ENCODE results near the gene HELT.
"Not testable (repeated sequence)": the region's sequence is repeated elsewhere in the genome, so short reads cannot be mapped to it uniquely, and the experiment has no call there.

HELT gene, protein sequence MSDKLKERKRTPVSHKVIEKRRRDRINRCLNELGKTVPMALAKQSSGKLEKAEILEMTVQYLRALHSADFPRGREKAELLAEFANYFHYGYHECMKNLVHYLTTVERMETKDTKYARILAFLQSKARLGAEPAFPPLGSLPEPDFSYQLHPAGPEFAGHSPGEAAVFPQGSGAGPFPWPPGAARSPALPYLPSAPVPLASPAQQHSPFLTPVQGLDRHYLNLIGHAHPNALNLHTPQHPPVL

DNA sequence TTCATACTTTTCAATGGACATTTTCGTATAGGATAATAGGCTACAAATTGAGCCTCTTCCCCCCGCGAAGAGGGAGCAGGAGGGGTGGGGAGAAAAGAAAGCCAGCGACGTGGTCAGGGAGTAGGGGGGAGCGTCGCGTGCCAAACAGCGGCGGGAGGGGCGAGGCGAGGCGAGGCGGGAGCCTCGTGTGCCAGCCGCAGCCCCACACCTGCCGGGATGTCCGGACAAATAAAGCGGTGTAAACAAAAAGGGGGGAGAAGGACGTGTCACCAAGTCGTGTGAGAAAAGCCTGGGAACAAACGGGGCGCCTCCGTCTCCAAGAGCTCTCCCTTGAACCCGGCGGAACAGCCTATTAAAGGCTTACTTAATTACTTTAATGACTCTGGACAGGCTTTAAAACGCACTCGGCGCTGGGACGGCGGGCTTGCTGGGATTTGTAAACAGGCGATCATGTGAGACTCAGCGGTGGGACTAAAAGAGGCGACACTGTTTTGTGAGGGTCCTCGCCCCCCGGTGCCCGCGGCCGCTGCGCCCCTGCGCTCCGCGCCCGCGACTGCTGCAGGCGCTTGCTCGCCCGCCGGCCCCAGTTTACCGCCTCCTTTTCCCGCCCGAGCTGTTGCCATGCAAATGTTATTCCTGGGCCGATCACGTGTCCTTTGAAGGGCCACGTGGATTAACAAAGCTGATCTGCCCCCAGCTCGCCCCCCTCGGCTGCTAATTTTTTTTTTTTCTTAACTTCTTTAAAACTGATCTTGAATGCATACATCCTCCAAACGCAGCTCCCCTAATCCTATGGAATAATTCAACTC, at the start of gene HELT:
Gene HELT (plus strand): TSS at position 527 of the 809 bp plus-strand sequence. CDS start 439 bp downstream, outside the sequence.
- Histone ChIP-seq H3K36me3 (ENCODE audit: control insufficient read depth in 2 of 2, insufficient read depth in 2 of 2, low read length in 2 of 2) (no peaks in the 10 kb centered on the region), H3K9me3 (ENCODE audit: control insufficient read depth in 2 of 2, low read length in 2 of 2) (no peaks in the 10 kb centered on the region), H3K27ac (ENCODE audit: low read length) (no peak within 1 kb of the TSS), H3K9ac (ENCODE audit: low read length in 2 of 2) (no peak within 1 kb of the TSS), H3K4me3 (ENCODE audit: low read length in 2 of 2) (no peak within 1 kb of the TSS), H3K27me3 (ENCODE audit: control insufficient read depth in 1 of 2, insufficient read depth in 2 of 2, low read length in 2 of 2) (peaks cover 43 to 70% of the 10 kb centered on the region in 2 donors), H3K4me1 (ENCODE audit: control insufficient read depth, insufficient read depth, low read length) (peaks cover 14% of the 10 kb centered on the region)

DNA sequence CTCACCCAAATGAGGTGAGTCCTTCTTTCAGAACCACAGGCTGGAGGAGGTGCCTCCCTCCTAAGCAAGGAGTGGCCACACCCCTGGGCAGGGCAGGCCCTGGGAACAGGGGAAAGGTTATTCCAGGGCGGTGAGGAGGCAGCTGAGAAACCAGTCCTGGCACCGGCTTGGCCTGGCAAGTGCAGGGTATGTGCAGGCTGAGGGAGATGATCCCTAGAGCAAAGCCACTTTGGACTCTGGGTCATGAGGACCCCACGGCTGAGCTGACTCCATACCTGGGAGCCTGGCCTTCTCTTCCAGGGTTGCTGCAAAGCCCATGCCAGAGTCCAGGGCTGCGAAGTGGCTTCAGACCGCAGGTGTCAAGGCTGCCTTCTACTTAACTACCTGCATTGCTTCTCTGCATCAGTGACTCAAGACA, 49.5 kb upstream of the HELT start:
- Histone ChIP-seq H3K27ac (ENCODE audit: low read length) (no peak overlapping the region), H3K9me3 (ENCODE audit: control insufficient read depth in 2 of 2, low read length in 2 of 2) (no peaks in the 10 kb centered on the region), H3K9ac (ENCODE audit: low read length in 2 of 2) (no peak overlapping the region), H3K4me1 (ENCODE audit: control insufficient read depth, insufficient read depth, low read length) (no peaks in the 10 kb centered on the region), H3K36me3 (ENCODE audit: control insufficient read depth in 2 of 2, insufficient read depth in 2 of 2, low read length in 2 of 2) (no peaks in the 10 kb centered on the region), H3K27me3 (ENCODE audit: control insufficient read depth in 1 of 2, insufficient read depth in 2 of 2, low read length in 2 of 2) (no peaks in the 10 kb centered on the region), H3K4me3 (ENCODE audit: low read length in 2 of 2) (no peak overlapping the region)

DNA sequence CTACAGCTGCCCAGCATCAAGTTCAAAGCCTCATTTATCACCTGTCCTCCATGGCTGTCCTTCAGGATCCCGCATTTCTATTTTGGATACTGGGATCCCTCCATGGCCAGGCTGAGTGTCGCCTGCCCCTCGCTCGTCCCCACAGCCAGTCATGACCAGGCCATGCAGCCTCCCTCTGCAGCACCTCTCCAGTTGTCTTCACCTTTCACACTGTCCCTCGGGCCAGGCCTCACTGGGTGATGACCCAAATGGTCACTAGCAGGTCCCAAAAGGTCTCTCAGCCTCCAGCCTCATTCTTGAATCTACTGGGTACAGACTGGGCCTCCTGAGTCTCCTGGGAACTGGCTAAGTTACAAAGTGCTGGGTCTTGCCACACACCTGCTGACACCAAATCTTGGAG, 48.7 kb upstream of the HELT start:
- Histone ChIP-seq H3K27me3 (ENCODE audit: control insufficient read depth in 1 of 2, insufficient read depth in 2 of 2, low read length in 2 of 2) (no peaks in the 10 kb centered on the region), H3K9ac (ENCODE audit: low read length in 2 of 2) (no peak overlapping the region), H3K9me3 (ENCODE audit: control insufficient read depth in 2 of 2, low read length in 2 of 2) (no peaks in the 10 kb centered on the region), H3K27ac (ENCODE audit: low read length) (no peak overlapping the region), H3K4me3 (ENCODE audit: low read length in 2 of 2) (no peak overlapping the region), H3K4me1 (ENCODE audit: control insufficient read depth, insufficient read depth, low read length) (no peaks in the 10 kb centered on the region), H3K36me3 (ENCODE audit: control insufficient read depth in 2 of 2, insufficient read depth in 2 of 2, low read length in 2 of 2) (no peaks in the 10 kb centered on the region)

DNA sequence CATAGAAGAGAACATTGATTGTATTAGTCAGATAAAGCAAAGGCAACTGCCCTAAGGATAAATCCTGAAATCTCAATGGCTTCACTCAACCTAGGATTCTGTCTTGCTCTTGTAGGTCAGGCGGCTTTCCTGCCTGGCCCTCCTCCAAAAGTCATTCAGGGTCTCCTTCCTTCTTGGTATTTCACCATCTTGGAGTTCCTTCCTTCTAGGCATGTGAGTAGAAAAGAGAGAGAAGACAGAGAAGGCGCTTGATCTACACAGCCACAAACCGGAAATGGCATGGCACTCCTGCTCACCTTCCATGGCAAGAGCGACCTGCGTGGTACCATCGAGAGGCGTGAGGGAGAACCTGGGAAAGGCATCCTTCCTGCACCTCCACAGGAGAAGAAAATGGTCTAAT, 45.3 kb upstream of the HELT start:
- Histone ChIP-seq H3K9ac (ENCODE audit: low read length in 2 of 2) (no peak overlapping the region), H3K36me3 (ENCODE audit: control insufficient read depth in 2 of 2, insufficient read depth in 2 of 2, low read length in 2 of 2) (no peaks in the 10 kb centered on the region), H3K9me3 (ENCODE audit: control insufficient read depth in 2 of 2, low read length in 2 of 2) (no peaks in the 10 kb centered on the region), H3K4me1 (ENCODE audit: control insufficient read depth, insufficient read depth, low read length) (no peaks in the 10 kb centered on the region), H3K27ac (ENCODE audit: low read length) (no peak overlapping the region), H3K27me3 (ENCODE audit: control insufficient read depth in 1 of 2, insufficient read depth in 2 of 2, low read length in 2 of 2) (no peaks in the 10 kb centered on the region), H3K4me3 (ENCODE audit: low read length in 2 of 2) (no peak overlapping the region)

DNA sequence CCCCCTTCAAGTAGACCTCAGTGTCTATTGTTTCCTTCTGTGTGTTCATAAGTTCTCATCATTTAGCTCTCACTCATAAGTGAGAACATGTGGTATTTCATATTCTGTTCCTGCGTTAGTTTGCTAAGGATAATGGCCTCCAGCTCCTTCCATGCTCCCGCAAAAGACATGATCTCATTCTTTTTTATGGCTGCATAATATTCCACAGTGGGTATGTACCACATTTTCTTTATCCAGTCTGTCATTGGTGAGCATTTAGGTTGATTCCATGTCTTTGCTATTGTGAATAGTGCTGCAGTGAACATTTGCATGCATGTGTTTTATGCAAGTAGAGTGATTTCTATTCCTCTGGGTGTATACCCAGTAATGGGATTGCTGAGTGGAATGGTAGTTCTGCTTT, 41.9 kb upstream of the HELT start:
- not testable (repeated sequence) for H3K4me1 ChIP-seq (ENCODE audit: control insufficient read depth, insufficient read depth, low read length); H3K27ac ChIP-seq (ENCODE audit: low read length); H3K4me3 ChIP-seq (ENCODE audit: low read length in 2 of 2); H3K9ac ChIP-seq (ENCODE audit: low read length in 2 of 2); H3K27me3 ChIP-seq (ENCODE audit: control insufficient read depth in 1 of 2, insufficient read depth in 2 of 2, low read length in 2 of 2); H3K36me3 ChIP-seq (ENCODE audit: control insufficient read depth in 2 of 2, insufficient read depth in 2 of 2, low read length in 2 of 2); H3K9me3 ChIP-seq (ENCODE audit: control insufficient read depth in 2 of 2, low read length in 2 of 2)

DNA sequence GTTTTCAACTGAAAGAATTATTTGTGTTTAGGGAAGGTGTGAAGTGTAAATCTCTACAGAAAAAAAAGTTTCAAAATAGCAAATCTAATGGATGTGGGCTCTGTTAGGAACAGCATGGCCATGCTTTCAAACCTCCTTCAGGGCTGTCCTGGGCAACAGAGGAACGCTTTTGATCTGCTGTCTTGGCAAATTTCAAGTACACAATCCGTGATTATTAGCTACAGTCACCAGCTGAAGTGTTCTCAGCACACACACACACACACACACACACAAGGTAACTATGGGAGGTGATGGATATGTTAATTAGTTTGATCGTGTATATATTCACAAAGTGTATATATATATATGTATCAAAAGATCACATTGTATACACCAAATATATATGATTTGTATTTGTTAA, 40.5 kb upstream of the HELT start:
- Histone ChIP-seq H3K36me3 (ENCODE audit: control insufficient read depth in 2 of 2, insufficient read depth in 2 of 2, low read length in 2 of 2) (no peaks in the 10 kb centered on the region), H3K27ac (ENCODE audit: low read length) (no peak overlapping the region), H3K9me3 (ENCODE audit: control insufficient read depth in 2 of 2, low read length in 2 of 2) (no peaks in the 10 kb centered on the region), H3K4me1 (ENCODE audit: control insufficient read depth, insufficient read depth, low read length) (no peaks in the 10 kb centered on the region), H3K27me3 (ENCODE audit: control insufficient read depth in 1 of 2, insufficient read depth in 2 of 2, low read length in 2 of 2) (peaks cover 0 to 9% of the 10 kb centered on the region in 2 donors), H3K4me3 (ENCODE audit: low read length in 2 of 2) (no peak overlapping the region), H3K9ac (ENCODE audit: low read length in 2 of 2) (no peak overlapping the region)

DNA sequence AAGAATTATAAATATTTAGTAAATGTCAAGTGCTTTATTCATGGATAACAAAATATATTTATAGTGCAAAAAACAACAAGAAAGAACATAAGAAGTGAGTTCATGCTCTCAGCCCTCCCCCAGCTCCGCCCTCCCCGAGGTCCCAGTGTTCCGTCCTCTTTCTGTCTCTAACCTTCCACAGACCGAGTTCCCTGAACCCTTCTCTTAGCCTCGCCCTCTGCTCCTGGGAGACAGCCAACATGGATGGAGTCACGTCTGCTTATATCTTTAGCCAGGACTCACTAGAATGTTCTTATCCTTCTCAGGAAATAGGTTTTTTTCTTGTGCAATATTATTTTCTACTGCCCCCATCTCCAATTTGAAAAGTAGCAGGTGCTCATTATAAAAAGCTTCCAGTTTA, 40.1 kb upstream of the HELT start:
- H3K4me1 ChIP-seq (ENCODE audit: control insufficient read depth, insufficient read depth, low read length) = no peaks in the 10 kb centered on the region
- H3K27ac ChIP-seq (ENCODE audit: low read length) = no peak overlapping the region
- no peaks in the 10 kb centered on the region for H3K9me3 ChIP-seq (ENCODE audit: control insufficient read depth in 2 of 2, low read length in 2 of 2)
- no peak overlapping the region for H3K9ac ChIP-seq (ENCODE audit: low read length in 2 of 2)
- H3K4me3 ChIP-seq (ENCODE audit: low read length in 2 of 2) = no peak overlapping the region
- peaks cover 0 to 11% of the 10 kb centered on the region in 2 donors for H3K27me3 ChIP-seq (ENCODE audit: control insufficient read depth in 1 of 2, insufficient read depth in 2 of 2, low read length in 2 of 2)
- no peaks in the 10 kb centered on the region for H3K36me3 ChIP-seq (ENCODE audit: control insufficient read depth in 2 of 2, insufficient read depth in 2 of 2, low read length in 2 of 2)

DNA sequence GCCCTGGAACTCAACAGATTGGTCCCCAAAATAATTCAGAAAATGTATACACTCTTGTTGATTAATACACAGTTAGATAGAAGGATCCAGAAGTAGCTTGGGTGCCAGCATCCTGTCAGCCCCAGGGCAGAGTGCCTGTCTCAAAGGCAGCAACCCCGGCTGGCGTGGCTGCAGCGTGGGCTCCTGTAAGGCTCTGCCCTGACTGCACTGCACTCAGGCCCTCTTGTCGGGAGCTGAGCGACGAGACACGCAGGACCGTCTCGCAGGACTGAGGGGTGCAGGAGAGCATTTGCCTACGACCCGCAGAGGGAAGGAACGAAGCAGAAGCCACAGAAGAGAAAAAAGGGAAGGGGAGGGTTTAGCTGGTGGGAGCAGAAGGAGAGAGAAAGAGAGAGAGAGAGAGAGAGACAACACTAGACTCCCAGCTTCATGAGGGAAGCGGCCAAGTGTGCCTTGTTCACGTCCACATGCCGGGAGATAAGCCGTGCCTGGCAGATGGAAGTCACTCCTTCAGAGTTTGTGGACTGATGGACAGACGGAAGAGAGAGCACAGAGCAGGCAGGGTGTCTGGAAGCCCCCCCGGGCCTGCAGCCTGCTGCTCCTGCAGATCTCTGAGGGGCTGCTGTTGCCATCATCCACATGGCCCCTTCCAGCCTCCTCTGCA, 38.7 kb upstream of the HELT start:
- no peak overlapping the region for H3K27ac ChIP-seq (ENCODE audit: low read length)

DNA sequence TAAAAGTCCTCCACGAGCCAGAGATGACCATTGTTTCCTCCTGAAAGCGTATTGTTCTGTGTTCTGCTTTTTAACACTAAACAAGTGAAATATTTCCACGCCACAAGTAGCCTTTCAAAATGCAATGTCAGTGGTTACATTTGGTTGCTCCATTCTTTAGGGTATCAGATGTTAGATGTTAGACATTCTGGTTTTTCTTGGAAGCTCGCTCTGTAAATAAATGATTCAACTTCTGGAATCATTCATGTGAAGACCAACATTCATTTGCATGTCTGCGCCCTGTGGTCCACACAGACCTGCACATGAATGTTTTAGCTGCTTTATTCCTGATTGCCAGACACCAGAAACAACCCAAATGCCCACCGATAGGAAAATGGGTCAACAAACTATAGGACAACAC, 38.0 kb upstream of the HELT start:
- no peak overlapping the region for H3K27ac ChIP-seq (ENCODE audit: low read length)
- no peaks in the 10 kb centered on the region for H3K36me3 ChIP-seq (ENCODE audit: control insufficient read depth in 2 of 2, insufficient read depth in 2 of 2, low read length in 2 of 2)
- no peak overlapping the region for H3K4me3 ChIP-seq (ENCODE audit: low read length in 2 of 2)
- peaks cover 2% of the 10 kb centered on the region for H3K4me1 ChIP-seq (ENCODE audit: control insufficient read depth, insufficient read depth, low read length)
- no peaks in the 10 kb centered on the region for H3K9me3 ChIP-seq (ENCODE audit: control insufficient read depth in 2 of 2, low read length in 2 of 2)
- no peak overlapping the region for H3K9ac ChIP-seq (ENCODE audit: low read length in 2 of 2)
- H3K27me3 ChIP-seq (ENCODE audit: control insufficient read depth in 1 of 2, insufficient read depth in 2 of 2, low read length in 2 of 2) = peaks cover 0 to 11% of the 10 kb centered on the region in 2 donors

More for the DNA sequence above, 38.7 kb upstream of the HELT start:
- Histone ChIP-seq H3K4me1 (ENCODE audit: control insufficient read depth, insufficient read depth, low read length) (peaks cover 2% of the 10 kb centered on the region), H3K9me3 (ENCODE audit: control insufficient read depth in 2 of 2, low read length in 2 of 2) (no peaks in the 10 kb centered on the region), H3K27me3 (ENCODE audit: control insufficient read depth in 1 of 2, insufficient read depth in 2 of 2, low read length in 2 of 2) (peaks cover 0 to 11% of the 10 kb centered on the region in 2 donors), H3K36me3 (ENCODE audit: control insufficient read depth in 2 of 2, insufficient read depth in 2 of 2, low read length in 2 of 2) (no peaks in the 10 kb centered on the region), H3K9ac (ENCODE audit: low read length in 2 of 2) (no peak overlapping the region), H3K4me3 (ENCODE audit: low read length in 2 of 2) (no peak overlapping the region)

DNA sequence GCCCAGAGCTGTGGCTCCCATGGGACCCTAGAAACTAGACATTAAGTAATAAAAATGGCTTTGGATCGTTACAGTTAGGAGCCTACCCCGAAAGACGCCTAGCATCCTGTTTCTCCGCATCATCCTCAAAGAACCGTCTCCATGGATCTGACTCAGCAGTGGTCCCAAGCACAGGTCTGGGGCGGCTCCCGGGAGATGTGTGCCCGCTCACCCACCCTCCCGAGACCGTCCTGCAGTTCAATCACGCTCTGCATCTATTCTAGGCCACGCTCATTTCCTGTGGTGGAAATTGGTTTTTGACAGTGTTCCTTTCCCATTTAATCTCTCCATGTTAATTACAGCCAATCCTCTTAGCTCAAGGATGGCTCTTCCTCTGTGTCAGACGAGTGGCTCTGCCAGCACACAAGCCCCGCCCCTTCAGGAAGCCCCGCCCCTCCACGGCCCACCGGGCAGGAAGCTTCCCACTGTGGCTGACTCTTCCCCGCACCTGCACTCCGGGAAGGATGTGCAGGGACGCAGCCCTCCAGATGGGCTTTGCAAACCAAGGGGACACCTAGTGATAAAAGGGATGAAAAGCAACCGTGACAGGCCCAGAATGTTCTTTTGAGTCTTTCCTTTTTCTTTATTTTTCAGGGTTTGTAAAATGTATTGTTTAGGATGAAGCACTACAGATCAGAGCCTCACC, 34.5 kb upstream of the HELT start:
- H3K36me3 ChIP-seq (ENCODE audit: control insufficient read depth in 2 of 2, insufficient read depth in 2 of 2, low read length in 2 of 2) = no peaks in the 10 kb centered on the region
- H3K4me1 ChIP-seq (ENCODE audit: control insufficient read depth, insufficient read depth, low read length) = peaks cover 2% of the 10 kb centered on the region
- H3K27me3 ChIP-seq (ENCODE audit: control insufficient read depth in 1 of 2, insufficient read depth in 2 of 2, low read length in 2 of 2) = peaks cover 0 to 11% of the 10 kb centered on the region in 2 donors
- H3K4me3 ChIP-seq (ENCODE audit: low read length in 2 of 2) = no peak overlapping the region
- H3K9ac ChIP-seq (ENCODE audit: low read length in 2 of 2) = no peak overlapping the region
- H3K27ac ChIP-seq (ENCODE audit: low read length) = no peak overlapping the region
- H3K9me3 ChIP-seq (ENCODE audit: control insufficient read depth in 2 of 2, low read length in 2 of 2) = no peaks in the 10 kb centered on the region
